ENCODE measurements around the gene UGT1A8.

- TF ChIP-seq EZH2 (IDR thresholded peaks at IDR 0.05) (no peak), FOXP2 (optimal IDR thresholded peaks at IDR 0.05; ENCODE audit: control extremely low read depth, extremely low read length, insufficient read depth) (no peak)
These were observed 178.3 kb downstream of the UGT1A8 start for GRCh38 chr2:233795735-233796171.

All from SK-N-MC (cell line).